ENCODE measurements around the gene SLC25A41. TPM values are rescaled to one million over a fixed set of nuclear protein-coding genes. Genes with fewer than 3 reads are reported as not detected.

The SLC25A41 gene
- total RNA-seq: 0.06 TPM in 1 of 2 replicates, not detected in the other

GRCh38 chr19:6433663-6434062 lies at the start of gene SLC25A41:
TSS of gene SLC25A41 (minus strand) at chr19:6433763. CDS start at chr19:6433693, 70 bp downstream.

GRCh38 chr19:6481541-6482342 lies 48.2 kb upstream of the SLC25A41 start, which contains the start of gene DENND1C:
TSS of gene DENND1C (minus strand) at chr19:6481787. CDS start at chr19:6481695, 92 bp downstream.

GRCh38 chr19:6464070-6464873 lies 30.7 kb upstream of the SLC25A41 start, which contains the start of gene CRB3:
TSS of gene CRB3 (plus strand) at chr19:6464271. CDS start at chr19:6464702, 431 bp downstream.

GRCh38 chr19:6459262-6460098 lies 25.9 kb upstream of the SLC25A41 start, which contains the start of gene SLC25A23:
TSS of gene SLC25A23 (minus strand) at chr19:6459792. CDS start at chr19:6459628, 164 bp downstream.

GRCh38 chr19:6424195-6424938 lies 9.2 kb downstream of the SLC25A41 start, which contains the start of gene KHSRP:
TSS of gene KHSRP (minus strand) at chr19:6424811. CDS start at chr19:6424701, 110 bp downstream.

GRCh38 chr19:6393074-6393982 lies 40.2 kb downstream of the SLC25A41 start, which contains the start of gene GTF2F1:
TSS of gene GTF2F1 (minus strand) at chr19:6393164. CDS start at chr19:6392995, 169 bp downstream.

Other genes with a start within 250 kb of the SLC25A41 start
- gene MLLT1, start 153.8 kb downstream of the SLC25A41 start, total RNA-seq: 3.1 and 8.0 TPM in 2 replicates
- not detected in 2 replicates for gene ACER1, start 100.2 kb downstream of the SLC25A41 start, total RNA-seq
- 45.1 and 47.4 TPM in 2 replicates for gene CLPP, start 72.2 kb downstream of the SLC25A41 start, total RNA-seq
- 15.6 and 27.5 TPM in 2 replicates for gene ALKBH7, start 61.0 kb downstream of the SLC25A41 start, total RNA-seq
- gene PSPN, start 57.8 kb downstream of the SLC25A41 start, total RNA-seq: 0.65 and 1.3 TPM in 2 replicates
- 38.4 and 51.5 TPM in 2 replicates for gene GTF2F1, start 40.6 kb downstream of the SLC25A41 start, total RNA-seq
- gene KHSRP, start 9.0 kb downstream of the SLC25A41 start, total RNA-seq: 102 and 214 TPM in 2 replicates
- gene SLC25A23, start 26.0 kb upstream of the SLC25A41 start, total RNA-seq: 8.9 and 25.6 TPM in 2 replicates
- gene CRB3, start 30.5 kb upstream of the SLC25A41 start, total RNA-seq: not detected in 2 replicates
- not detected in 2 replicates for gene DENND1C, start 48.0 kb upstream of the SLC25A41 start, total RNA-seq
- gene TUBB4A, start 68.5 kb upstream of the SLC25A41 start, total RNA-seq: not detected in 2 replicates
- gene TNFSF9, start 97.3 kb upstream of the SLC25A41 start, total RNA-seq: 0.32 and 0.69 TPM in 2 replicates
- gene CD70, start 157.4 kb upstream of the SLC25A41 start, total RNA-seq: 0.25 TPM in 1 of 2 replicates, not detected in the other
- not detected in 2 replicates for gene TNFSF14, start 236.4 kb upstream of the SLC25A41 start, total RNA-seq